GM23248 (cell line): ENCODE results near the gene SLC6A2. TPM values are rescaled to one million over a fixed set of nuclear protein-coding genes. Genes with fewer than 3 reads are reported as not detected.

ENCODE experiments used
- DNase-seq: peaks from one replicate; pipeline ENCODE4 v3.0.0-alpha.2; 2015
- H2AFZ ChIP-seq: fragments of 200-600 bp; sonication (generic); 2 replicates; pipeline ENCODE4 v1.6.1; 2016; ENCODE audit warnings: antibody characterized with exemption
- H3F3A ChIP-seq: fragments of 200-600 bp; sonication (generic); 2 replicates; pipeline ENCODE4 v1.6.1; 2016; ENCODE audit warnings: mild to moderate bottlenecking, antibody characterized with exemption, mixed run types; ENCODE audit not compliant: insufficient read depth
- H3K27ac ChIP-seq: fragments of 200-600 bp; sonication (generic); 2 replicates; pipeline ENCODE4 v1.5.1; 2016; ENCODE audit warnings: mild to moderate bottlenecking
- H3K27me3 ChIP-seq: fragments of 200-600 bp; sonication (generic); replicated peaks from 2 replicates; pipeline ENCODE4 v1.6.1; 2016; ENCODE audit warnings: mild to moderate bottlenecking; ENCODE audit not compliant: insufficient read depth
- H3K36me3 ChIP-seq: fragments of 200-600 bp; sonication (generic); 2 replicates; pipeline ENCODE4 v1.6.1; 2016; ENCODE audit warnings: low read depth, mild to moderate bottlenecking
- H3K4me1 ChIP-seq: fragments of 200-600 bp; sonication (generic); 2 replicates; pipeline ENCODE4 v1.6.1; 2016; ENCODE audit warnings: mild to moderate bottlenecking; ENCODE audit not compliant: insufficient read depth
- H3K4me2 ChIP-seq: fragments of 200-600 bp; sonication (generic); one replicate; pipeline ENCODE4 v1.6.1; 2016; ENCODE audit warnings: mild to moderate bottlenecking; ENCODE audit not compliant: unreplicated experiment
- H3K4me3 ChIP-seq: fragments of 200-600 bp; sonication (generic); 2 replicates; pipeline ENCODE4 v1.5.1; 2016; ENCODE audit warnings: mild to moderate bottlenecking
- H3K79me2 ChIP-seq: fragments of 200-600 bp; sonication (generic); 2 replicates; pipeline ENCODE4 v1.6.1; 2016; ENCODE audit warnings: mild to moderate bottlenecking; ENCODE audit not compliant: insufficient read depth
- H3K9ac ChIP-seq: fragments of 200-600 bp; sonication (generic); 2 replicates; pipeline ENCODE4 v1.6.1; 2016; ENCODE audit warnings: mild to moderate bottlenecking
- H3K9me2 ChIP-seq: fragments of 200-600 bp; sonication (generic); 2 replicates; pipeline ENCODE4 v1.6.1; 2016; ENCODE audit warnings: mixed run types, mild to moderate bottlenecking, moderate library complexity; ENCODE audit not compliant: insufficient read depth
- H3K9me3 ChIP-seq: fragments of 200-600 bp; sonication (generic); one replicate; pipeline ENCODE4 v1.6.1; 2017; ENCODE audit warnings: low read depth
- H4K20me1 ChIP-seq: fragments of 200-600 bp; sonication (generic); 2 replicates; pipeline ENCODE4 v1.6.0; 2016; ENCODE audit not compliant: insufficient read depth
- EZH2 ChIP-seq: fragments of 200-600 bp; sonication (generic); IDR thresholded peaks from 2 replicates; pipeline ENCODE4 v1.6.1; 2018; ENCODE audit warnings: antibody characterized with exemption, mild to moderate bottlenecking; ENCODE audit not compliant: insufficient read depth, poor library complexity, severe bottlenecking
- EZH2phosphoT487 ChIP-seq: fragments of 200-600 bp; sonication (generic); IDR thresholded peaks from 2 replicates; pipeline ENCODE4 v1.6.1; 2018; ENCODE audit warnings: antibody characterized with exemption, moderate library complexity, mild to moderate bottlenecking, low read depth; ENCODE audit not compliant: insufficient read depth
- WGBS, 2 experiments: methylation state at CpG; one replicate each; pipeline ENCODE4 v1.1.6; 2015 to 2017; ENCODE audit warnings: low lambda C conversion rate in 2 of 2, low coverage in 1 of 2; ENCODE audit errors: missing lambda C conversion rate in 2 of 2; 5-methylcytosine and 5-hydroxymethylcytosine counted together
- in situ Hi-C: fragments of 300-500 bp; cut with MboI; formaldehyde crosslinking; loops from 2 replicates; pipeline ENCODE4 v1.15.0; 2020
- polyA plus RNA-seq: library from polyadenylated mRNA; unstranded; fragments of >200 nt; fragmentation: Nextera tagmentation; extraction: Ambion mirVana; gene quantifications from 2 replicates; pipeline ENCODE4 v1.2.1, GENCODE V29; 2016
- total RNA-seq: library from RNA; depleted of rRNA; stranded (reverse); fragments of >200 nt; shearing (Covaris generic); gene quantifications from 2 replicates; pipeline ENCODE4 v1.2.3, GENCODE V29; 2014

The SLC6A2 gene
- total and polyA plus RNA-seq, 2 experiments from 2014 or later: not detected

GRCh38 chr16:55725055-55725777 is 69.4 kb downstream of the SLC6A2 start:
- no peaks in the 10 kb centered on the region for H3F3A ChIP-seq
- TF ChIP-seq EZH2: no peak
- no peak for TF ChIP-seq EZH2phosphoT487
- no peaks in the 10 kb centered on the region for H4K20me1 ChIP-seq
- no peak overlapping the region for H3K27ac ChIP-seq
- H3K4me2 ChIP-seq: no peak overlapping the region
- no peaks in the 10 kb centered on the region for H3K27me3 ChIP-seq
- H3K9ac ChIP-seq: no peak overlapping the region
- H2AFZ ChIP-seq: no peak overlapping the region
- no peak overlapping the region for H3K4me3 ChIP-seq
- no peaks in the 10 kb centered on the region for H3K36me3 ChIP-seq
- in situ Hi-C loops: no loop called here
- H3K79me2 ChIP-seq: no peaks in the 10 kb centered on the region
- no peaks in the 10 kb centered on the region for H3K9me3 ChIP-seq
- no peaks in the 10 kb centered on the region for H3K4me1 ChIP-seq
- 33 to 34% methylated on average over 5 of the region's 5 CpGs for WGBS, 2 experiments
- DNase-seq: no peak
- H3K9me2 ChIP-seq: no peaks in the 10 kb centered on the region

DNA sequence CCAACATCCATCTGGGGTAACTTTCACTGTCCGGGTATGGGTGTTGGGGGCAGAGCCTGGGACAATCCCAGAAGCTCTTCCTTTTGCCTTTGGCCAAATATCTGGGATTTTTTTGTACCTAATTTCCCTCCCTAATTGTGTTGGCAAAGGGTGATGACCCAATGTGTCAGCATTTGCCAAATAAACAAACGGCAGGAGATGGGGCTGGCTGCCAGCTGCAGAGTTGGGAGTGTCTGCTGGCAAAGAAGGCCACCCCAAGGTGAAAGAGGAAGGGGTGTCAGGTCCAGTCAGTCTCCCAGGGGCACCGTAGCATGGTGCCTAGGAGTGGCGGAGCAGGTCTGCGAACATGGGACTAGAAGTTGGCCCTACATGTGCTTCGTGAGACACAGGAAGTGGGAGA is 73.0 kb downstream of the SLC6A2 start:
- no peaks in the 10 kb centered on the region for H3K79me2 ChIP-seq
- no peak overlapping the region for H3K4me2 ChIP-seq
- H4K20me1 ChIP-seq: no peaks in the 10 kb centered on the region
- no peak overlapping the region for H3K27ac ChIP-seq
- H3K9me2 ChIP-seq: no peaks in the 10 kb centered on the region
- no peak for TF ChIP-seq EZH2phosphoT487
- no peak for TF ChIP-seq EZH2
- no peak overlapping the region for H2AFZ ChIP-seq
- no peaks in the 10 kb centered on the region for H3K36me3 ChIP-seq
- H3K9me3 ChIP-seq: no peaks in the 10 kb centered on the region
- no peaks in the 10 kb centered on the region for H3F3A ChIP-seq
- in situ Hi-C loops: no loop called here
- WGBS, 2 experiments: 43 to 51% methylated on average over 6 of the region's 6 CpGs
- H3K27me3 ChIP-seq: no peaks in the 10 kb centered on the region
- no peak overlapping the region for H3K9ac ChIP-seq
- H3K4me3 ChIP-seq: no peak overlapping the region
- no peak for DNase-seq
- H3K4me1 ChIP-seq: no peaks in the 10 kb centered on the region

DNA sequence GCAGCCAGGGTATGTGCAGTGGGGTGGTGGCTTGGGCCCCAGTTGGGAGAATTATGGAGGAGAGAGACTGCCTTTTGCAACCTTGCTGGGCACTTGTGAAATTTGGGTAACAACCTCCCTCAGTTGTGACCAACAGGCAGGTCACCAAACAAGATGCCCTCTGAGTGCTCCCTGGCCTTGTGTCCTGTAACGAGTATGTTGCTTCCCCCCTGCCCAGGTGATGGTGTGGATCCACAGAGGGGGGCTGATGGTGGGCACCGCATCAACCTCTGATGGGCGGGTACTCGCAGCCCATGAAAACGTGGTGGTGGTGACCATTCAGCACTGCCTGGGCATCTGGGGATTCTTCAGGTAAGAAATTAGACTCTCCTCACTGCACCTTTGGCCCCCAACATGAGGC is 74.3 kb downstream of the SLC6A2 start:
- no peaks in the 10 kb centered on the region for H3K36me3 ChIP-seq
- no peaks in the 10 kb centered on the region for H3K27me3 ChIP-seq
- H3K4me2 ChIP-seq: no peak overlapping the region
- no peak overlapping the region for H2AFZ ChIP-seq
- no peaks in the 10 kb centered on the region for H3K79me2 ChIP-seq
- no peak for TF ChIP-seq EZH2
- TF ChIP-seq EZH2phosphoT487: no peak
- H4K20me1 ChIP-seq: no peaks in the 10 kb centered on the region
- WGBS, 2 experiments: 59 to 62% methylated on average over 5 of the region's 5 CpGs
- no peak overlapping the region for H3K4me3 ChIP-seq
- in situ Hi-C loops: no loop called here
- H3K4me1 ChIP-seq: no peaks in the 10 kb centered on the region
- H3K9me3 ChIP-seq: no peaks in the 10 kb centered on the region
- no peak overlapping the region for H3K9ac ChIP-seq
- no peaks in the 10 kb centered on the region for H3K9me2 ChIP-seq
- H3F3A ChIP-seq: no peaks in the 10 kb centered on the region
- no peak overlapping the region for H3K27ac ChIP-seq
- DNase-seq: no peak

DNA sequence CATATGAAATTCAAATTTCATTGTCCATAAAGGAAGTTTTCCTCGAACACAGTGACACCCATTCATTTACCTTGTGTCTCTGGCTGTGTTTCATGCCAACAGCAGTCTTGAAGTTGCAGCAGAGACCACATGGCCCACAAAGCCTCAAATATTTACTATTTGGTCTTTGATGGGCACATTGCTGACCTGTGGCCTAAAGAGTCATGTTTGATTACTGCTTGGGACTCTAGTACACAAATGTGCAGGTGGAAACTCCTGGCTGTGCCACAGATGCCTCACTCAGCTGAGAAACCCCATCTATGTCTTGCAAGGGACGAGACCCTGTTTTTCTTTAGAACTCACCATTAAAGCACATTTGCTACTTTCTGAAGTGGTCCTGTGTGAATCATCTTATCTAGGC is 76.7 kb downstream of the SLC6A2 start:
- WGBS, 2 experiments: 30 to 34% methylated on average over 2 of the region's 2 CpGs

More for the DNA sequence above, 76.7 kb downstream of the SLC6A2 start:
- H4K20me1 ChIP-seq: no peaks in the 10 kb centered on the region
- H3K27ac ChIP-seq: no peak overlapping the region
- no peaks in the 10 kb centered on the region for H3K9me2 ChIP-seq
- in situ Hi-C loops: no loop called here
- H3K4me2 ChIP-seq: no peak overlapping the region
- H3F3A ChIP-seq: no peaks in the 10 kb centered on the region
- H3K27me3 ChIP-seq: no peaks in the 10 kb centered on the region
- no peaks in the 10 kb centered on the region for H3K9me3 ChIP-seq
- no peak overlapping the region for H2AFZ ChIP-seq
- no peaks in the 10 kb centered on the region for H3K79me2 ChIP-seq
- H3K36me3 ChIP-seq: no peaks in the 10 kb centered on the region
- H3K4me3 ChIP-seq: no peak overlapping the region
- no peaks in the 10 kb centered on the region for H3K4me1 ChIP-seq
- TF ChIP-seq EZH2 (no peak), EZH2phosphoT487 (no peak)
- no peak for DNase-seq
- H3K9ac ChIP-seq: no peak overlapping the region
